Esophagus muscularis mucosa (tissue), 4 donors: ENCODE data around the gene MNS1. TPM values are rescaled to one million over a fixed set of nuclear protein-coding genes. Genes with fewer than 3 reads are reported as not detected.
A peak's percentile ranks its signal among the peaks of the same experiment; 100 is the strongest.

Experiments used
- DNase-seq: peaks from one replicate; pipeline ENCODE4 v3.0.0-alpha.2; 2017; ENCODE audit errors: extremely low spot score
- H3K27ac ChIP-seq, 4 donors: fragments of 200-600 bp; sonication (generic); replicated peaks in 1 of 4; 1 replicate in 3 of 4; 2 replicates in 1 of 4; pipeline ENCODE4 v1.5.1; 2016 to 2019; ENCODE audit warnings: mild to moderate bottlenecking in 1 of 4
- H3K27me3 ChIP-seq, 4 donors: fragments of 200-600 bp; sonication (generic); one replicate each; pipeline versions ENCODE4 v1.5.1 to v1.6.0; 2016 to 2019
- H3K36me3 ChIP-seq, 4 donors: fragments of 200-600 bp; sonication (generic); one replicate each; pipeline ENCODE4 v1.5.1; 2016 to 2019
- H3K4me1 ChIP-seq, 4 donors: fragments of 200-600 bp; sonication (generic); one replicate each; pipeline ENCODE4 v1.5.1; 2016 to 2019
- H3K4me3 ChIP-seq, 4 donors: fragments of 200-600 bp; sonication (generic); 1 replicate in 2 of 4; 2 replicates in 2 of 4; pipeline ENCODE4 v1.5.1; 2016 to 2019; ENCODE audit warnings: mild to moderate bottlenecking in 4 of 4, moderate library complexity in 1 of 4
- H3K9me3 ChIP-seq, 4 donors: fragments of 200-600 bp; sonication (generic); 1 replicate in 3 of 4; 2 replicates in 1 of 4; pipeline ENCODE4 v1.5.1; 2016 to 2019
- EP300 ChIP-seq: sonication (generic); formaldehyde crosslinking; IDR thresholded peaks from one replicate; pipeline ENCODE4 v1.6.1; 2017; ENCODE audit warnings: antibody characterized with exemption
- POLR2A ChIP-seq: fragments of 450-650 bp; IDR thresholded peaks from one replicate; pipeline ENCODE4 v1.6.1; 2017; ENCODE audit warnings: antibody characterized with exemption, moderate library complexity, mild to moderate bottlenecking, low read depth
- POLR2AphosphoS5 ChIP-seq, 2 donors: sonication (generic); formaldehyde crosslinking; IDR thresholded peaks; one replicate each; pipeline ENCODE4 v1.6.1; 2017; ENCODE audit warnings: antibody characterized with exemption in 2 of 2
- WGBS: methylation state at CpG from one replicate; pipeline ENCODE4 v1.1.5; 2018; 5-methylcytosine and 5-hydroxymethylcytosine counted together
- intact Hi-C: fragments of 100-400 bp; cut with DNase I; formaldehyde crosslinking; loops from one replicate; pipeline ENCODE4 v1.15.1; 2023
- total RNA-seq, 4 donors: library from RNA; depleted of rRNA; stranded (reverse); fragments of >200 nt; gene quantifications; one replicate each; pipeline versions ENCODE4 v1.1.0 to v1.2.1, GENCODE V29; 2016
- TF ChIP-seq, protein P1 (sequence below), 3 experiments: fragments of 200-600 bp in 2 of 3; fragments of 450-650 bp in 1 of 3; sonication (generic) in 2 of 3; IDR thresholded peaks; one replicate each; pipeline ENCODE4 v1.5.1; 2017 to 2019; ENCODE audit warnings: antibody characterized with exemption in 3 of 3, mild to moderate bottlenecking in 2 of 3, moderate library complexity in 1 of 3

The MNS1 gene
- total RNA-seq, 4 donors from 2014 or later = 0.42 to 0.66 (median 0.49) TPM

DNA sequence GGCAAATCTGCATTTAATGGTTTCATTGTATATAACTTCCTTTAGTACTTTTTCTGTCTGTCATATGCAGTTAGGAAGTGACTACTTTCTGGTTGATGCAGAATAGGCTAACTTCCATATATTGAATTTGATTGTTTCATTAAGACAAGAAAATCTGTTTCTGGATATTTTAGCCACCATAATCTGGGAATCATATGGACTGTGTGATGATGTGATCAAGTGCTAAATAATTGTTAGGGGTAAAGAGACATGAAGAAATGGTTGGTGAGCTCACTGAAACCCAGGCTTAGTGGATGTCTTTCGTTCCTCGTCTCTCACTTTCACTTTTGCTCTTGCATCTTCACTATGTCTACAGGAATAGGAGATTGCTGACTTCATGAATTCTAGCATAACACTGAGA, 3.5 kb upstream of the MNS1 start:
- peaks cover 12 to 15% (median 14%) of the 10 kb centered on the region in 4 donors for H3K4me1 ChIP-seq
- whole genome bisulfite sequencing = 46% methylated on average over 2 of the region's 2 CpGs
- intact Hi-C loops = no loop called here
- H3K27me3 ChIP-seq = no peaks in the 10 kb centered on the region
- no peak for DNase-seq
- no peak overlapping the region for H3K27ac ChIP-seq
- TF ChIP-seq POLR2AphosphoS5 (IDR thresholded peaks at IDR 0.05) = no peak
- no peak for TF ChIP-seq POLR2A
- TF ChIP-seq EP300 = no peak
- TF ChIP-seq, protein P1, sequence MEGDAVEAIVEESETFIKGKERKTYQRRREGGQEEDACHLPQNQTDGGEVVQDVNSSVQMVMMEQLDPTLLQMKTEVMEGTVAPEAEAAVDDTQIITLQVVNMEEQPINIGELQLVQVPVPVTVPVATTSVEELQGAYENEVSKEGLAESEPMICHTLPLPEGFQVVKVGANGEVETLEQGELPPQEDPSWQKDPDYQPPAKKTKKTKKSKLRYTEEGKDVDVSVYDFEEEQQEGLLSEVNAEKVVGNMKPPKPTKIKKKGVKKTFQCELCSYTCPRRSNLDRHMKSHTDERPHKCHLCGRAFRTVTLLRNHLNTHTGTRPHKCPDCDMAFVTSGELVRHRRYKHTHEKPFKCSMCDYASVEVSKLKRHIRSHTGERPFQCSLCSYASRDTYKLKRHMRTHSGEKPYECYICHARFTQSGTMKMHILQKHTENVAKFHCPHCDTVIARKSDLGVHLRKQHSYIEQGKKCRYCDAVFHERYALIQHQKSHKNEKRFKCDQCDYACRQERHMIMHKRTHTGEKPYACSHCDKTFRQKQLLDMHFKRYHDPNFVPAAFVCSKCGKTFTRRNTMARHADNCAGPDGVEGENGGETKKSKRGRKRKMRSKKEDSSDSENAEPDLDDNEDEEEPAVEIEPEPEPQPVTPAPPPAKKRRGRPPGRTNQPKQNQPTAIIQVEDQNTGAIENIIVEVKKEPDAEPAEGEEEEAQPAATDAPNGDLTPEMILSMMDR (IDR thresholded peaks at IDR 0.05) = no peak
- no peaks in the 10 kb centered on the region for H3K9me3 ChIP-seq
- no peaks in the 10 kb centered on the region for H3K36me3 ChIP-seq
- peak overlapping the region in 3 of 4 donors; percentile 12 to 45 (median 24) for H3K4me3 ChIP-seq

DNA sequence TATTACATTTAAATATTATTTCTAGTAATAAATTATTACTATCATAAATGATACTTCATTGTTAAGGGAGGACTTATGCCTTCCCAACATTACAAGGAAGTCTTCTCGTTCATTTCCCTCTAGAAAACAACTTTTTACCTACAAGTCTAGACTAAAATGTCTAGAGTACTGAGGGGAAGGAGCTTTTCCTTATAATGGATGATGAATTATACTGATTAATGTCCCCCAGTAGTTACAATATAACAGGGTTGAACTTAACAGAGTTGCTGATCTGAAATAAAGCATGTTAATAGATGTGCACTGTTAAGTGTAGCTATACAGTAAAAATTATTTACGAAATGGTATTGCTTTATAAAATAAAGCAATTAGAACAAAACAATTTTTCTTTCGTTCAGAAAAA, 2.7 kb upstream of the MNS1 start:
- Histone ChIP-seq H3K27ac (no peak overlapping the region), H3K4me1 (peaks cover 12 to 15% (median 14%) of the 10 kb centered on the region in 4 donors), H3K27me3 (no peaks in the 10 kb centered on the region), H3K36me3 (no peaks in the 10 kb centered on the region), H3K9me3 (no peaks in the 10 kb centered on the region), H3K4me3 (no peak overlapping the region)
- intact Hi-C loops = no loop called here
- TF ChIP-seq, protein P1 (IDR thresholded peaks at IDR 0.05) = no peak
- TF ChIP-seq EP300 (no peak), POLR2A (no peak), POLR2AphosphoS5 (IDR thresholded peaks at IDR 0.05) (no peak)
- WGBS = 58% methylated on average over 3 of the region's 3 CpGs
- no peak for DNase-seq

DNA sequence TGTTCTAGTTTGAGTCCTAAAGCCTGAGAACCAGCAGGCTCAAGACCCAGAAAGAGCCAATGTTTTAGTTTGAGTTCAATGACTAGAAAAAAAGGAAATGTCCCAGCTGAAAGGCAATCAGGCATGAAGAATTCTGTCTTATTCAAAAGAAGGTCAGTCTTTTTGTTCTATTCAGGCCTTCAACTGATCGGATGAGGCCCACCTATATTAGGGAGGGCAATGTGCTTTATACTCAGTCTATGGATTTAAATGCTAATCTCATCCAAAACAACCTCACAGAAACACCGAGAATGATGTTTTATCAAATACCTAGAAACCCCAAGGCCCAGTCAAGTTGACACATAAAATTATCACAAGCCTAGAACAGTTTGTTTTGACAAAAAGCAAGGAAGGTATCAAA, 4.0 kb downstream of the MNS1 start:
- H3K36me3 ChIP-seq = no peaks in the 10 kb centered on the region
- intact Hi-C loops = no loop called here
- H3K27me3 ChIP-seq = no peaks in the 10 kb centered on the region
- H3K27ac ChIP-seq = no peak overlapping the region
- 100% methylated on average over 2 of the region's 2 CpGs for WGBS
- no peak for TF ChIP-seq EP300
- no peak for TF ChIP-seq POLR2AphosphoS5 (IDR thresholded peaks at IDR 0.05)
- TF ChIP-seq, protein P1 (IDR thresholded peaks at IDR 0.05) = no peak
- no peak for TF ChIP-seq POLR2A
- peaks cover 12 to 15% (median 14%) of the 10 kb centered on the region in 4 donors for H3K4me1 ChIP-seq
- DNase-seq = no peak
- no peak overlapping the region for H3K4me3 ChIP-seq
- H3K9me3 ChIP-seq = no peaks in the 10 kb centered on the region

DNA sequence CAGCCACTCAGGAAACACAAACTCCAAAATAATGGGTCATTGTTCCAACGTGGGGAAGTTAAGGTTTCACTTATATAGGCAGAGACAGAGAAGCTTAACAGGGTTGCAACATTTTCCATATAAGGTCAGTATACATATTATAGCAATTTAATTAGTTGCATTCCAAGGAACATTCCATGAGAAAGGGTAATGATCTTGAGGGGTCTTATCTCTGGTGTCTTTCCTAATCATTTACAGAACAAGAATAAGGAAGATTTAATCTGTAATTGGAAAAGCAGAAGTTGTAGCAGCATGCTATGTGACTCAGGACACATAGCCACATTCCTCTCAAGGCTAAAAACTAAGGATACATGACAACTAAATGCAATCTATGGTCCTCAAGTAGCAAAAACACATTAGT, 4.9 kb downstream of the MNS1 start:
- WGBS = 47% methylated on average over 1 of the region's 1 CpG
- TF ChIP-seq EP300 (no peak), POLR2A (no peak), POLR2AphosphoS5 (IDR thresholded peaks at IDR 0.05) (no peak)
- TF ChIP-seq, protein P1 (IDR thresholded peaks at IDR 0.05) = no peak
- H3K36me3 ChIP-seq = no peaks in the 10 kb centered on the region
- H3K4me1 ChIP-seq = peaks cover 8% of the 10 kb centered on the region in 4 donors
- H3K4me3 ChIP-seq = no peak overlapping the region
- no peak for DNase-seq
- no peaks in the 10 kb centered on the region for H3K9me3 ChIP-seq
- no peaks in the 10 kb centered on the region for H3K27me3 ChIP-seq
- intact Hi-C loops = no loop called here
- no peak overlapping the region for H3K27ac ChIP-seq

DNA sequence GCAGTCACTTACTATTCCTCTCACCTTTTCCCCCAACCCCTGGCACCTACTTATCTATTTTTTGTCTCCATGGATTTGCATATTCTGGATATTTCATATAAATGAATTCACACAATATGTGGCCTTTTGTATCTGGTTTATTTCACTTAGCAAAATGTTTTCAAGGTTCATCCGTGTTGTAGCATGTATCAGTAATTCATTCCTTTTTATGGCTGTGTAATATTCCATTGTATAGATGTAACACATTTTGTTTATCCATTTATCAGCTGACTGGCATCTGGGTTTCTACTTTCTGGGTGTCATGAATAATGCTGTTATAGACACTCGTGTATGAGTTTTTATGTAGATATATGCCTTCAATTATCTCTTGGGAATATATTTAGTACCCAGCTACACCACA, 5.8 kb downstream of the MNS1 start:
- WGBS = 100% methylated on average over 2 of the region's 2 CpGs
- Histone ChIP-seq H3K27me3 (no peaks in the 10 kb centered on the region), H3K9me3 (no peaks in the 10 kb centered on the region), H3K36me3 (no peaks in the 10 kb centered on the region), H3K4me3 (no peak overlapping the region), H3K27ac (no peak overlapping the region), H3K4me1 (peaks cover 0 to 1% (median 0%) of the 10 kb centered on the region in 4 donors)
- TF ChIP-seq, protein P1 (IDR thresholded peaks at IDR 0.05) = no peak
- no peak for TF ChIP-seq POLR2A
- TF ChIP-seq EP300 = no peak
- TF ChIP-seq POLR2AphosphoS5 (IDR thresholded peaks at IDR 0.05) = no peak
- DNase-seq = no peak
- intact Hi-C loops = no loop called here
